HG02571 (cell line): ENCODE measurements around the gene AAK1.
"Not testable (repeated sequence)": the region's sequence is repeated elsewhere in the genome, so short reads cannot be mapped to it uniquely, and the experiment has no call there.

Experiments
- ATAC-seq: cut with Tn5 transposase; IDR thresholded peaks from one replicate; pipeline ENCODE4 v1.9.1; 2021; ENCODE audit warnings: mild to moderate bottlenecking, moderate library complexity; ENCODE audit not compliant: unreplicated experiment

The AAK1 gene

DNA sequence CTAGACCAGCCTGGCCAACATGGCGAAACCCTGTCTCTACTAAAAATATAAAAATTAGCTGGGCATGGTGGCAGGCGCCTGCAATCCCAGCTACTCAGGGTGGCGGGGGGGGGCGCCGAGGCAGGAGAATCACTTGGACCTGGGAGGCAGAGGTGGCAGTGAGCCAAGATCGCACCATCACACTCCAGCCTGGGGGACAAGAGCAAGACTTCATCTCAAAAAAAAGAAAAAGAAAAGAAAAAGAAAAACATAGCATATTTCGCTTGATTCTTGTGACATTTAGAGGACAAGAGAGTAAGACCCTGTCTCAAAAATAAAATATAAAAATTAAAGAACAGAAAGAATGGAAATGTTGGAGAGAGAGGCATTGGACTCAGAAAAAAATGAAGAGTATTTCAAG, 224.4 kb downstream of the AAK1 start:
- ATAC-seq: not testable (repeated sequence)

DNA sequence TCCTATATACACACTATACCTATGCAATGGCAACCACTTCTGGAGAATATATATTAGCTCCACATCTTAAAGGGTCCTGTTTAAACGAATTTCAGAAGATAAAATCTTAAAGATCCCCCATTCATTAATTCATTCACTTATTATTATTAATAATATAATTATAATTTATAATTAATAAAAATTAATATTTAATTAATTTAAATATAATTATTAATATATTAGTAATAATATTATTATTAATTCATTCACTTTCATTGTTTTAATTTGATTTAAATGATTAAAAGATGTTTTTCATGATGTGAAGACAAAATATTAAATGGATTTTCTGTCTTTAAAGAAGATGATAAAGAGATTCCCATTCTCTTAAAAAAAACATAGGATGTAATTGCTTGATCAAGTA, 227.4 kb downstream of the AAK1 start:
- ATAC-seq: no peak
